UCSD-AML1 (cell line): Measurements from ENCODE around the gene CDR2L.
"Not testable (repeated sequence)": the region's sequence is repeated elsewhere in the genome, so short reads cannot be mapped to it uniquely, and the experiment has no call there.

Experiments
- DNase-seq: peaks from one replicate; lab custom pipeline; 2025; ENCODE audit not compliant: unreplicated experiment; lab: John Stamatoyannopoulos, UW

Gene CDR2L

DNA sequence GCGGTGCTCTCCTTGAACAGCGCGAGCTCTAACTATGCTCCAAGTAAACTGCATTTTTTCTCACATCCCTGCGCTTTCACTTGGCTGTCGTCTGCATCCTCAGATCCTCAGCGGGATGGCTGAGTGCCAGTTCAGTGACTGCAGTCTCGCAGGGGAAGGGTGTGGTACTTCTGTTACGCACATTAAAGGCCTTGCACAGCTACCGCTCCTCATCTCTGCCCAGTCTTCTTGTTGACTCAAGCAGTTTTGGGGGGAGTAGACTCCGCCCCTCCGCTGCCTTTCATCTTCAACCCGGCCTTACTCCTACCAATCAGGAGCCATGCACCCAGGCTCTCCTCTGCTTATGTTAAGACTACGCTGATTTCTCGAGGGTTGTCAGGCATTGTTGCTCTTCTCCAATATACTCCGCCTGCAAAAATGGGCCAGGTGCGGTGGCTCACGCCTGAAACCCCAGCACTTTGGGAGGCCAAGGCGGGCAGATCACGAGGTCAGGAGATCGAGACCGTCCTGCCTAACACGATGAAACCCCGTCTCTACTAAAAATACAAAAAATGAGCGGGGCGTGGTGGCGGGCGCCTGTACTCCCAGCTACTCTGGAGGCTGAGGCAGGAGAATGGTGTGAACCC is 49.3 kb downstream of the CDR2L start:
- DNase-seq: no peak

DNA sequence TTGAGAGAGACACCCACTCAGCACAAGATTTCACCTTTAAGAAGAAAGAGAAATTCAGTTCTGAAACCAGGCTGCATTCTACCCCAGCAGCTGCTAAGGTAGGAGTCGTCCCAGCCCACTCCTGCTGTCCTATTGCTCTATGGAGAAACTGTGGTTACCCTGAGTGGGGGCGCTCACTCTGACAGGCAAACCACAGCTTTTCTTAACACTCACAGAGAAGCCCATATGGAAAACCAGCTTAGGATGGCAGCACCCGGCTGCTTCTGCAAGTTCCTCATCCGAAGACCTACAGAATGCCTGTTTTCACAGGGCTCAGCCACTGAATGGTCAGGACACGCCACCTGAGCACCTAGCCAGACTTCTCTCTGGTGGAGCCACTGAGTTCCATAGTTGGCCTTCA is 51.8 kb downstream of the CDR2L start:
- DNase-seq: no peak

DNA sequence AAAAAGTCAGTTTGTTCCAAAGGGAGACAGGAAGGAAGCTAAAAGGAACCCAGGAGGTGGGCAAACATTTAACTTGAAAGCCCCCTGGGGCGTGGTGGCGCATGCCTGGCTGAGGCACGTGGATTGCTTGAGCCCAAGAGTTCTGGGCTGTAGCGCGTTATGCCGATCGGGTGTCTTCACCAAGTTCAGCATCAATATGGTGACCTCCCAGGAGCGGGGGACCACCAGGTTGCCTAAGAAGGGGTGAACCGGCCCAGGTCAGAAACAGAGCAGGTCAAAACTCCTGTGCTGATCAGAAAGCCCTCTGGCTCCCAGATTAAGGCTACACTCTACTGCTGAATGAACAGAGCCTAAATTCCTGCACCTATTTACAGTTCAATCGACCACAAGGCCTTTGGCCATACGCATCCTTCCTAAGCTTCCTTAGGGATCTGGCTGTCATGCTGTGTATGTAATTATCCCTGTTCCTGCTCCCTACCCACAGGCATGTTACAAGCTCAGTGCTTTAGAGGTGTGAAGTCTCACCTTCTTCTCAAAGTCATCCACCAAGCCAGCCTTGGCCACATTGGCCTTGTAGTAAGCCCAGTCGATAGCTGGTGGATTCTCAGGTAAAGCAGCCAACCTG is 54.3 kb downstream of the CDR2L start:
- DNase-seq: no peak

- DNase-seq: not testable (repeated sequence)
Measured at GRCh38 chr17:75043789-75044188, 56.4 kb downstream of the CDR2L start.

DNA sequence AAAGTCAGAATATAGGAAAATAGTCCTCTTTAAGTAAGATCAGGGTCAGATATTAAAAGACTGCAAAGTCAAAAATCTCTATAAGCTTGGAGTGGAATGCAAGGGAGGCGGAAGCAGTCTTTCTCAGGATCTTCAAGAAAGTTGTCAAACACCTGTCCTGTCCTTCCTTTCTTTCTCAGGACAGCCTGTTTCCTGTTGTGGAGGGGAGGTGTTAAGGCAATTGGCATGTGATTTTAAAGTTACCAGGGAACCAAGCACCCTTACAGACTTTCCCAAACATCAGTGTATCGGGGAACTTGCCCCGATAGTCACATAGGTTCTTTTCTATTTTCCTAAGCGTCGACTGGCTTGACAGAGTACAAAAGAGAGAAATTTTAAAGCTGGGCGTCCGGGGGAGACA is 57.3 kb downstream of the CDR2L start:
- no peak for DNase-seq

GRCh38 chr17:75045946-75046406 is 58.5 kb downstream of the CDR2L start:
- not testable (repeated sequence) for DNase-seq

DNA sequence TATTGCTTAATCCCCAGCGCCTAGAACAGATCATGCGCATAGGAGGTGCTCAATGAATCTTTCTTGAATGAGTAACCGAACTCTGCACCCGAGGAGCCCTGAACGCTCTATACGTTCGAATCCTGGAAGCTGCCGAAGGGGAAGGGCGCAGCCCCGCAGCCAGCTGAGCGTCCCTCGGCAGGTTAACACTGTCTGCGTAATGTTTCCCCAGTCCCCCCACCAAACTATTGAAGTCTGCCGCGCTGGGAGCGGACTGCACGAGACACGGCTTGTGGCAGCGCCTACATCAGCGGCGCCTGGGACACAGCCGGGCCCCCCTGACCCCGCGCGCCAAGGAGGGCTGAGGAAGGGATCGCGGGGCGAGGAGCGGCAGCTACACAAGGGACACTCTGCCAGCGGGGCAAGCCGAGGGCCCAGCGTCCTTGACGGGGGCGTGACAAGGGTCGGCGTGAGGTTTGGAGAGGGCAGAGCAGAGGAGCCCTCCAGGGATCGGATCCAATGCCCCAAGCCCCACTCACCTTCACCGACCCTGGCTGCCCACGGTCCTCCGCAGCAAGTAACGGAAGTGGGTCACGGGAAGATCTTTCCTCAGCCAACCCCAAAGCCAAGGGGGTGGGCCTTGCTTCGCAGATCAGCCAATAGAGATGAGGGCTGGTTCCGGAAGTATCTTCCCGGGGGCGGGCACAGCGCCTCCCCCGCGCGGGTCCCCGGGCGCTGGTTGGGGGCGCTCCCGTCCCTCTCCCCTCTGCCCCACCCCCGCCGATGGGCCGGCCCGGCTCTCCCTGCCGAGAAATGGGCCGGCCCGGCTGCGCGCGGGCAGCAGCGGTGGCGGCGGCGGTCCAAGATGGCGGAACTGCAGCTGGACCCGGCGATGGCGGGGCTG is 59.2 kb downstream of the CDR2L start, which contains the start of the genes ATP5PD and KCTD2:
Gene ATP5PD, minus strand, starts transcription at position 563 of the 883 bp plus-strand sequence. CDS start 4,319 bp downstream, outside the sequence.
Gene KCTD2, plus strand, starts transcription at position 819 of the 883 bp plus-strand sequence. Its CDS starts 26 bp downstream, at position 845.
- peak; percentile 97 for DNase-seq

DNA sequence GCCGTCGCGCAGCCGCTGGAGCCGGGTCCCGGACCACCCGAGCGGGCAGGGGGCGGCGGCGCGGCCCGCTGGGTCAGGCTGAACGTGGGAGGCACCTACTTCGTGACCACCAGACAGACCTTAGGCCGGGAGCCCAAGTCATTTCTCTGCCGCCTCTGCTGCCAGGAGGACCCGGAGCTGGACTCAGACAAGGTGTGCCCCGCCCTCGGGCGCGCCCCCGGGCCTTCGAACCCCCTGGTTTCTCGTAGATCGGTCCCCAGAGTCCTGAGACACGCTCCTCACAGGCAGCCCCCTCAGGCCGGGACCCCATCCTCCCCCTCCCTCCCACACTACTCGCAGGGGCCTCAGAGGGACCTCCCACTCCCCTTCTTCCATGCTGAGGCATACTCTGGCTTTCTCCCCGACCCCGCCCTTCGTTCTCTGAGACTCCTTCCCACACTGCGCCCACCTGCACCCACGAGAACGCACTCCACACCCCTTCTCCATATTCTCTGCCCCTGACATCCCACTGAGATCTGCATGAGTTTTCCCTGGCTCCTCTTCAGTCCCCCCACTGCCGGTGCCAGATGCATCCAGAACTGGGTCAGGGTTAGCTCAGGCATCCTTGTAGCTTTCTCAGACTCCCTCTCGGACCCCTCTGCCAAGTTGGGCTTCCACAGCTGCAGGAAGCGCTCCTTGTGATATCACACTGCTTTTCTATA is 60.1 kb downstream of the CDR2L start:
- DNase-seq: no peak

GRCh38 chr17:75048249-75048878 is 60.9 kb downstream of the CDR2L start:
- no peak for DNase-seq

DNA sequence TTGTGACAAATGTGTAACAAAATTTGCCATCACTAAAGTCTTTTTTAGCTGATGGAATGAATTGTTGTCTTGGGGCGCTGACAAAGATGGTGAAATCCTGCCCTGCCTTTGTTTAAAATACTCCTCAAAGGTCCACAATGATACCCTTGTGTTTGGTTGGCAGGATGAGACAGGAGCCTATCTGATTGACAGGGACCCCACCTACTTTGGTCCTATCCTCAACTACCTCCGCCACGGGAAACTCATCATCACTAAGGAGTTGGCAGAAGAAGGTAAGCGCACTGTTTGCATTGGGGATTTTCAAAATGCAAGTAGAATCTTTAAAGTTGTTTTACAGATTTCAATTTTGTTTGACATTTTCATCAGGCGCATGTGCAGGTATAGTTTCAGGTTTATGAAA is 61.6 kb downstream of the CDR2L start:
- no peak for DNase-seq

DNA sequence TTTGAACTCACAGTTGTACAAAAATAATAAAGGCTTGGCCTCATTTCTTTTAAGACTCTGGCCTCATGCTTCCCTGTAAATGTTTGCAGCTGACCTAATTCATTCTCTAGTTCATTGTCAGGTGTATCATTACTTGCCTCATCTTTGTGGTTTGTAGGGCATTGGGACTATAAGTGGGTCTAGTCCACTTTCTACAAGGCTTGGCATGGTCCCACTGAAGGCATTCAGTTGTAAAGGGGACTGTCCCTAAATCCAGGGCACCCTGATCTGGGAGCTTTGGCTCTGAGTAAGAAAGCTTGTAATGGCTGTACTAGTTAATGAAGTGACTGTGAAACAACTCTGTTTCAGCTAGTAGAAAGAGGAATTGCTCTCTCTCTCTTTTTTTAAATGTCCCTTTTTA is 62.3 kb downstream of the CDR2L start:
- no peak for DNase-seq

GRCh38 chr17:75051941-75052340 is 64.5 kb downstream of the CDR2L start:
- no peak for DNase-seq
